ENCODE measurements around the gene SMARCAD1.

- TF ChIP-seq CTCF (IDR thresholded peaks at IDR 0.05; ENCODE audit: low read depth, low read length) (no peak), EZH2phosphoT487 (IDR thresholded peaks at IDR 0.05; ENCODE audit: low read depth) (no peak)
Measured at GRCh38 chr4:94226763-94227162, 19.1 kb downstream of the SMARCAD1 start.

All from OCI-LY3 (cell line).